Activated effector memory CD4-positive, alpha-beta T cell treated with anti-CD3 and anti-CD28 coated beads, Interleukin-2, amount 50 U/mL, for 16 hours (primary cell): ENCODE measurements around the gene MPPED1.

Source experiments
- DNase-seq: peaks from one replicate; pipeline ENCODE4 v3.0.0-alpha.2; 2020

Gene MPPED1

GRCh38 chr22:43479301-43479950 lies 67.6 kb downstream of the MPPED1 start:
- DNase-seq: peak; percentile 47

DNA sequence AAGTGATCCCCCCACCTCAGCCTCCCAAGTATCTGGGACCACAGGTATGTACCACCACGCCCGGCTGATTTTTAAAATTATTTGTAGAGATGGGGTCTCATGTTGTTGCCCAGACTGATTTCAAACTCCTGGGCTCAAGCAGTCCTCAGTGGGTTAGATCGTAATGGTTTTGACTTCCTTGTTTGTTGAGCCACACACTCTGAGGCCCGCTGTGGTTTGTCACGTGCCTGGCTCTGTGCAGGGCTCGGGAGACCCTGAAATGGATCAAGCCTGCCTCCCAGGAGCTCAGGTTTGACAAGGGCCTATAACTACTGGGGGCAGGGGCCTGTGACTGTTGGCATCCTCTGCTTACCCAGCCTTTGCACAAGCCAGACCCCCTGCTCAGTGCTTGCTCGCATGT lies 68.1 kb downstream of the MPPED1 start:
- peak; percentile 47 for DNase-seq

GRCh38 chr22:43481568-43482317 lies 69.9 kb downstream of the MPPED1 start:
- DNase-seq: peak; percentile 56

DNA sequence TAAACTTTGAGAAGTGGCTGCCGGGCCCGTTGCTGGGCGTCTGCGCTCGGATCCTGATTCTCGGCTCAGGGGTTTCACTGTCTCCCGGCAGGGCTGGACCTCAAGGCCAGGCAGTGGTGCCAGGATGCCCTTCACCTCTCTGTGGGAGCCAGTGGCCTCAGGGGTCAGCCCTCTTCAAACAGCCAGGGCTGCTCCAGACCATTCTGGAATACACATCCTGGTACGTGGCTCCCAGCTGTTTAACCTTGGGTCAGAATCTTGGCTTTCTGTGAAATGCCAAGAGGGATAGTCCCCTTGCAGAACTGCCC lies 70.5 kb downstream of the MPPED1 start:
- DNase-seq: peak; percentile 59

DNA sequence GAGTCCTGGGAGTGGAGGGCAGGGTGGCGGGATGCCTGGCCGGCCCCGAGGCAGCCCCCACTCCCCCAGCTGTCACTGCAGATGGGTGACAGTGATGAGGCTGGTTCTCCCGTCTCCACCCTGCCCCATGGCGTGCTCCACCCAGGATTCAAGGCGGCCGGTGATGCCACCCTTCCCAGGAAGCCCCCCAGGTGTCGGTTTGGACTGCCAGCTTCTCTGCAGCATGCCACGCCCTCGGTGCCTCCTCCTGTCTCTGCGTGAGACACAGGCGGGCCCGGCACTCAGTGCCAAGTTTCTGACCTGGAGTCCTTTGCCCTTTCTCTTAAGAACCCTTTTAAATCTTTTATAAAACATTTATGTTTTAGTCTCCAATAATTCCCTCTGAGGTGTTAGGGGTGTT lies 71.5 kb downstream of the MPPED1 start:
- DNase-seq: no peak

GRCh38 chr22:43483669-43484068 lies 71.9 kb downstream of the MPPED1 start:
- DNase-seq: no peak

GRCh38 chr22:43484227-43484626 lies 72.4 kb downstream of the MPPED1 start:
- DNase-seq: no peak

- no peak for DNase-seq
Observed at GRCh38 chr22:43485502-43486089, 73.8 kb downstream of the MPPED1 start.

DNA sequence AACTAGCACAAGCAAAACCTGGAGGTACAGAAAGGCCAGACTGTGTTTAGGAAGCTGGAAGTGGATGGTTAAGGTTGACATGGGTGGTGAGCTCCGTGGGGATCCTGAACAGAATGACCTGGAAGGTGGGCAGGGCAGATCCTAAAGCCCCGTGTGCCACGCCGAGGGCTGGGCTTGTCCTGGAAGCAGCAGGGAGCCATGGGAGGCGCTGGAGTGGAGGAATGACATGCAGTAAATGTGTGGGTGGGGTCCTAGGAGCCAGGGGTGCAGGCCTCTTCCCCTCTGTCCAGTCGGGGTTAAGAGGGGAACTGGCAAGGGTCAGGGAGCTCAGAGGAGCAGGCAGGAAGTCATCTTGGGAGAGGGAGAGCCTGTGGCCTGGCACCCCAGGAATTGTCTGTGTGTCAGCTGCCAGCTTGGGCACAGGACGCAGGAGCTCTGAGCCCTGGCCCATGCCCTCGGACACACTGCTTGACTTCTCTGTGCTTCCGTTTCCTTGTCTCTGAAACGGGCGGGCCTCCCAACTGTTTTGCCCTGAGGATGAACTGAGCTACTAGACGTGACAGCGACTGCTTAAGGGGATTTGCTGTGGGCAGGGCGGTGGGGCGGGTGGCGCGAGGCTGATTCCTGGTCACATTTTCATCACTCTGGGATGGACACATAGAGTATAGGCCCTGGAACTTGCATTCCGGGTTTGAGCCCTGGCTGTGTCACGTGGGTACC lies 75.7 kb downstream of the MPPED1 start:
- DNase-seq: no peak

DNA sequence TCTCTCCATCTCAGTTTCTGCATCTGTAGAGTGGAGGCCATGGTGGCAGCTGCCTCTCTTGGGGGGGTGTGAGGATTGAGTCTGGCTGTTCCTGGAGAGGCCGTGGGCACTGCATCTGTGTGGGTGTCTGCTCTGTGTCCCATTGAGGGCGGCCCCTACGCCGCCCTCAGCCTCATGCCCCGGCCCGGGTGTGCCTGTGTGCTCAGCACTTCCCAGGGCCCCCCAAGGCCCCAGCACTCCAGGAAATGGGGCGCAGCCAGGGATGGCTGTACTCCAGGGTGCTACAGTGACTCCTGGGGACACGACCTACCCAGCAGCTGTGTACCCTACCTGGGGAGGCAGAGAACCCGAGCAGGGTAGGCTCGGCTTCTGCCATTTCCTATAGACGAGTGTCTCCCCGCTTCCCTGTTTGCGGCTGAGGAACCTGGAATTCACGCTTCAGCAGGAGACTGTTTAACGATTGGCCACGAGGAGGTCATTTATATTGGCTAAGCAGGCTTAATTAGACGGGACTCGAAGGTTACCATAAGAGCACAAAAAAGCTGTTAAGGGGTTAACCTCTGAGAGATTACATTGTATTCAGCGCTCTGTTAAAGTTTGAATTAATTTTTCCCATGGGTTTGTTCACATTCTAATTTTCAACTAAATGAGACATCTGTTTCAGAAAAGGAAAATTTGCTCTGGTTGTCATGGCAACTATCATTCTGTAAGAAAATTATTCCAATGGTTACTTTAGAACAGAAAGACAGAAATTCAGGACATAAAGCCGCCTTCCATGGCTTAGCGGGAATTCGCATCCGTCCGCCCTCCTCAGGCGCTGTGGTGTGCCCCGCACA lies 76.4 kb downstream of the MPPED1 start:
- no peak for DNase-seq

- no peak for DNase-seq
Observed at GRCh38 chr22:43488937-43489336, 77.1 kb downstream of the MPPED1 start.

- no peak for DNase-seq
Observed at GRCh38 chr22:43490311-43490710, 78.5 kb downstream of the MPPED1 start.

- no peak for DNase-seq
Observed at GRCh38 chr22:43491177-43491576, 79.4 kb downstream of the MPPED1 start.

DNA sequence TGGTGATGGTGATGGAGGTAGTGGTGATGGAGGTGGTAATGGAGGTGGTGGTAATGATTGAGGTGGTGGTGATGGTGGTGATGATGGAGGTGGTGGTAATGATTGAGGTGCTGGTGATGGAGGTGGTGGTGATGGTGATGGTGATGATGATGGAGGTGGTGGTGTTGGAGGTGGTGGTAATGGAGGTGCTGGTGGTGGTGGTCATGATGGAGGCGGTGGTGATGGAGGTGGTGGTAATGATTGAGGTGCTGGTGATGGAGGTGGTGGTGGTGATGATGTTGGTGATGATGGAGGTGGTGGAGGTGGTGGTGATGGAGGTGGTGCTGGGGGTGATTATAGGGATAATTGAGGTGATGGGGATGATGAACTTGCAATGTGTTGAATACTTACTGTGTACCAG lies 79.9 kb downstream of the MPPED1 start:
- DNase-seq: no peak

- DNase-seq: no peak
Observed at GRCh38 chr22:43493297-43493696, 81.5 kb downstream of the MPPED1 start.

DNA sequence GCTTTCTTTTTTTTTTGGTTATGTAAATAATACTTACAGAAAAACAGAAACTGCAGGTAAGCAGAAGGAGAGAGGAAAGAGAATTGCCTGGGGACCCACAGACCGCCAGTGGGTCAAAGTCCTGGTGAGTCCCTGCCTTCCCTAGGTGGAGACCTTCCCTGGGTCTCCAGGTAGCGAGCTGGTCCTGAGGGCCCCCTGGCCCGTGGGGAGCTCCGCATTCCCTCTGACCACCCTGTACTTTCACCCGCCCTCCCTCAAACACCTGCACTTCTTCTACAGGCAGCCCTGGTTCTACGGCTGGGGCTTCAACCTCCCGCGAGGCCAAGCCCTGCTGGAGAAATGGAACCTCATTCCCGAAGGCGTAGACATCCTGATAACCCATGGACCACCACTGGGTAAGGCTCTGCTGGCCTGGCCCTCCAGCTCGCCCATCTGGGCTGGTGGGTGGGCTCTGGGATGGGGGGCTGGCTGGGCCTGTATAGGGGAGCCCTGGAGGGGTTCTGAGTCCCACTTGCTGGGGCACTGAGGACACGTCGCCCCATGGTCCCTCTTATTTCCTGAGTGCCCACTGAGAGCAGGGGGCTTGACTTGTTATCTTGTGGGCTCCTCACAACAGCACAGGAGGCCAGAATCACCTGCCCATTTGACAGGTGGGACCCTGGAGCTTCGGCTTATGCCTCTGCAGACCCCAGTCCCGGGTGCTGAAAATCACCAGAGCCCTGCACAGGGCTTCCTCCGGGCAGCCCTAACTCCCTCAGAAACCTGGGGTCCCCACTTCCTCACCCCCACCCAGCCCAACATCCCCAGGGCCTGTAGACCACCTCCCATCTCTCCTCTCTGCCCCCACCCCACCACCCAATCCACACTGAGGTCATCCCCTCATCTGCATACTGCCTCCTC lies 86.4 kb downstream of the MPPED1 start:
- no peak for DNase-seq

GRCh38 chr22:43498856-43499253 lies 87.0 kb downstream of the MPPED1 start:
- no peak for DNase-seq

DNA sequence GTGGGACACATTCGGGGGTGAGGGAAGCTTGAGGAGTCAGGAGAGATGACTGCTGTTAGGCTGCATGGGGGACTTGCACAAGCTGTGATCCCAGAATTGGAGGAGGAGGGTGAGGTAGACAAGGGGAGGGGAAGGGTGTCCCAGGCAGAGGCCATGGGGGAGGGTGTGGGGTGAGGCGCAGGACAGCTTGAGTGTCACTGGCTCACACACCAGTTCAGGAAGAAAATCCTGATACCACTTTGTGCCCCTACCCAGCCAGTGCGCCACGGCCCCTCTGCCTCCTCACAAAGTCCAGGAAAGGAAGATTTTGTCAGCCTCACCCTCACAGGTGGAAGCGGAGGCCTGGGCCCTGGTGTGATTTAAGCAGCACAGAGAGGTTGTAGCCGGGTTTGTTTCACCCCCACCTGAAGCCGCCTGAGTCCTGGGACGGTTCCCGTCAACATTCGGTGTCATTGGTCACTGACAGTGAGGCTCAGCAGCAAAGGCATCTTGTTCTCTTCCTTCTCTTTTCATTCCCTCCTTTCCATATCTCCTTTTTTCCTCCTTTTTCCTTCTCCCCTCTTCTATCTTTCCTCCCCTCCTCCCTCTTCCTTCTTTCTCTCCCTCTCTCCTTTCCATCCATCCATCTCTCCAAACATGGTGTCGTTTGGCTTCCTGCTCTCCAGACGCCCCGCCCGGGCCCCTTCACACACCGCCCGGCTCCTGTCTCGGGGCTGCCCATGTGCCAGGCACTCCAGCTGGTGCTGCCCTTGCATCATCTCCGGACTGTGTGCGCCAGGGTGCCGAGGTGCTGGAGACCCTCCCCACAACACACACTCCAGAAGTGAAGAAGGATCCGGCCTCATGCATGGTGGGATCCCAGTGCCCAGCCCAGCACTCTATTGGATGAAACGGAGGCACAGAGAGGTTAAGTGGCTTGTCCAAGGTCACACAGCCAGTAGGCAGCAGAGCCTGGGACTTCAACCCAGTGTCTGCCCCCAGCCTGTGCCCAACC lies 89.3 kb downstream of the MPPED1 start:
- DNase-seq: no peak

DNA sequence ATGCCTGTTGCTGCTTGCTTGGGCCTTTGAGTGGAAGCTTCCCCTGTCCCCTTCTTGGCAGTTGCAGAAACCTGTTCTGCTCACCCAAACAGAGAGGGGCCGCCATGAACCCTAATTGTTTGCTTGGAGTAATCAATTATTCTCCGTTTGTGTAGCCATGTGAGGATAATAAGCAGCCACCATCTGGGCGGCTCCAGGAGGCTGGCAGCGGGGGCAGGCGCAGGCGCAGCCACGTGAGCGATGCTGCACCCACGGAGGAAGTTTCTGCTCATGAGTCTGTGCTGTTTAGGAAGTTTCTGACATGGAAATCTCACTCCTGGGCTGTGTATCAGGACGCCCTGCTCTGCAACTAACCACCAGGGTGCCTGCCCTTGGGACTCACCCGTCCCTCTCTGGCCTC lies 90.1 kb downstream of the MPPED1 start:
- DNase-seq: no peak

DNA sequence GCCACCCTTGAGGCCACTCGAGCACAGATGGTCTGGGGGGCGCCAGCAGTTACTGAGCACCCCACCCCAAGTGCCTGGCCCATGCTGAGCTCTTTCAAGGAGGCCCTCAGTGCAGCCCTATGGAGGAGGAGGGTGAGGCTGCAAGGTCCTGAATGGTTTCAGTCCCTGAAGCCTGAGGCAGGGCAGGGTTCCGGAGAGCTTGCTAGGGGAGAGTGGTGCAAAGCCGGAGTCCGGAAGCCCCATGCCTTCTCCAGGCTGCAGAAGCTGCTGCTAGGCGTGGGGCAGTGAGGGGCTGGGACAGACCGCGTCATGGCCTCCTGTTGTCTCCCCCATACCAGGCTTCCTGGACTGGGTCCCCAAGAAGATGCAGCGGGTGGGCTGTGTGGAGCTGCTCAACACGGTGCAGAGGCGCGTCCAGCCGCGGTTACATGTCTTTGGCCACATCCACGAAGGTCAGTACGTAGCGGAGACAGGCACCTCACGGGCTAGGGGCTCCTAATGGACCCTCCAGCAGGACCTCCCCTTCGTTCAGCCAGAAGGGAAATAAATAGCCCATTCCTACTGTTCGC lies 90.6 kb downstream of the MPPED1 start:
- DNase-seq: no peak
